Measurements from ENCODE around the gene PRDX4.
"Not testable (repeated sequence)": the region's sequence is repeated elsewhere in the genome, so short reads cannot be mapped to it uniquely, and the experiment has no call there.

GRCh38 chrX:23676486-23676885 is 9.2 kb downstream of the PRDX4 start:
- TF ChIP-seq CTCF (optimal IDR thresholded peaks at IDR 0.05 in 1 of 3, IDR thresholded peaks at IDR 0.05 in 1 of 3, conservative IDR thresholded peaks at IDR 0.05 in 1 of 3; ENCODE audit: extremely low read depth in 1 of 3, insufficient read depth in 2 of 3, low read length in 3 of 3); EZH2 (IDR thresholded peaks at IDR 0.05; ENCODE audit: low read length): not testable (repeated sequence)

All from keratinocyte (primary cell).